Measurements from ENCODE around the gene HSD17B12. TPM values are rescaled to one million over a fixed set of nuclear protein-coding genes. Genes with fewer than 3 reads are reported as not detected.
A peak's percentile ranks its signal among the peaks of the same experiment; 100 is the strongest.
"Not testable (repeated sequence)": the region's sequence is repeated elsewhere in the genome, so short reads cannot be mapped to it uniquely, and the experiment has no call there.

The HSD17B12 gene
- total RNA-seq, 2 donors from 2014 or later, result 18.5 to 19.1 TPM

DNA sequence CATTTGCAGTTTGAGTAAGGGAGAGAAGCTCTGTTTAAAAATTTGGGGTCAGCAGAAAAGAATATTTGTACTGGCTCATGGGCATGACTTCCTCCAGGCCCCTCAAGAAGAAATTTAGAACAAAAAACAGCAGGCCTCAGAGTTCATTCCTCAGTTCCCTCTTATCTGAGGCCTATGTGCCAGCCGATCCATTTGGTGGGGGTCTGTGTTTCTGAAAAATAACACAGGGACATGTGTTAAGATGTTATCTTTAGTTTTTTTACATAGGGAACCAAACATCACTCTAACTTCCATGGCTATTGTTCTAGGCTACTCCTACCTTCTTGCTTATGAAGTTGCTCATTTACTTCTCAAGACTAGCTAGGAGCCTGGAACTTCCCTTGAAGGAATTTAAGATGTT is 16.2 kb upstream of the HSD17B12 start:
- Mint-ChIP-seq H3K4me3 (no peak overlapping the region), H3K27me3 (peaks cover 50% of the 10 kb centered on the region), H3K27ac (no peak overlapping the region), H3K36me3 (ENCODE audit: low read depth) (peaks cover 2% of the 10 kb centered on the region), H3K4me1 (no peaks in the 10 kb centered on the region)
- DNase-seq, result no peak
- H3K9me3 ChIP-seq (ENCODE audit: control insufficient read depth, low read length, poor library complexity, severe bottlenecking), result no peaks in the 10 kb centered on the region
- no peak for ATAC-seq

GRCh38 chr11:43671284-43671683 is 9.3 kb upstream of the HSD17B12 start:
- H3K9me3 ChIP-seq (ENCODE audit: control insufficient read depth, low read length, poor library complexity, severe bottlenecking); H3K4me3 Mint-ChIP-seq; H3K4me1 Mint-ChIP-seq; H3K36me3 Mint-ChIP-seq (ENCODE audit: low read depth); H3K27ac Mint-ChIP-seq; ATAC-seq; DNase-seq: not testable (repeated sequence)
- peaks cover 35% of the 10 kb centered on the region for H3K27me3 Mint-ChIP-seq

DNA sequence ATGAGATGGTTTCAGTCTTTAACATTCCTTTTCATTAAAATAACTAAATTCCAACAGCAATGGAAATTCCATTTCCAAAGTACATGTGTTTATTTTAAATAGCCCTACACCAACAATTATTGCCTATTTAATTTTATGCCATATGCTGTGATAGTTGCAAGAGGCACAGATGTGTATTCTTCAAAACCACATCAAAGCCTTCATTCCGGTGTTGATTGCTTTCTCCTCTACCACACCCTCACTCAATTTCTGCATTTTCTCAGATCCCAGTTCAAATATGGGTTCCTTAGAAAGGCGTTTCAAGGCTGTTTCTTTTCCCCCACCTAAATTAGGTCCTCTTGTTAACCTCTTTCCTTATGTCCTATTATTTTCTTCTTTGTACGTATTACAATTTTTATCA is 6.0 kb upstream of the HSD17B12 start:
- H3K4me3 Mint-ChIP-seq, result no peak overlapping the region
- DNase-seq, result no peak
- peaks cover 4% of the 10 kb centered on the region for H3K4me1 Mint-ChIP-seq
- H3K36me3 Mint-ChIP-seq (ENCODE audit: low read depth), result peaks cover 6% of the 10 kb centered on the region
- no peak for ATAC-seq
- peaks cover 17% of the 10 kb centered on the region for H3K27me3 Mint-ChIP-seq
- no peak overlapping the region for H3K27ac Mint-ChIP-seq
- H3K9me3 ChIP-seq (ENCODE audit: control insufficient read depth, low read length, poor library complexity, severe bottlenecking), result no peaks in the 10 kb centered on the region

- no peak for DNase-seq
- H3K36me3 Mint-ChIP-seq (ENCODE audit: low read depth), result peaks cover 3% of the 10 kb centered on the region
- no peak overlapping the region for H3K27ac Mint-ChIP-seq
- peaks cover 17% of the 10 kb centered on the region for H3K4me1 Mint-ChIP-seq
- no peak for ATAC-seq
- H3K27me3 Mint-ChIP-seq, result peaks cover 12% of the 10 kb centered on the region
- H3K4me3 Mint-ChIP-seq, result no peak overlapping the region
- no peaks in the 10 kb centered on the region for H3K9me3 ChIP-seq (ENCODE audit: control insufficient read depth, low read length, poor library complexity, severe bottlenecking)
Observed at GRCh38 chr11:43676933-43677332, 3.6 kb upstream of the HSD17B12 start.

- H3K27me3 Mint-ChIP-seq, result no peaks in the 10 kb centered on the region
- no peaks in the 10 kb centered on the region for H3K36me3 Mint-ChIP-seq (ENCODE audit: low read depth)
- H3K27ac Mint-ChIP-seq, result peak overlapping the region; percentile 95
- peaks cover 18% of the 10 kb centered on the region for H3K4me1 Mint-ChIP-seq
- H3K9me3 ChIP-seq (ENCODE audit: control insufficient read depth, low read length, poor library complexity, severe bottlenecking), result no peaks in the 10 kb centered on the region
- DNase-seq (no peak), ATAC-seq (no peak)
- peak overlapping the region; percentile 96 for H3K4me3 Mint-ChIP-seq
Observed at GRCh38 chr11:43681401-43681942, 934 bp downstream of the HSD17B12 start.

GRCh38 chr11:43682081-43682480 is 1.5 kb downstream of the HSD17B12 start:
- not testable (repeated sequence) for H3K27me3 Mint-ChIP-seq; H3K36me3 Mint-ChIP-seq (ENCODE audit: low read depth); H3K9me3 ChIP-seq (ENCODE audit: control insufficient read depth, low read length, poor library complexity, severe bottlenecking); ATAC-seq; DNase-seq
- Mint-ChIP-seq H3K4me1 (peaks cover 18% of the 10 kb centered on the region), H3K27ac (peak overlapping the region; percentile 95), H3K4me3 (peak overlapping the region; percentile 96)

DNA sequence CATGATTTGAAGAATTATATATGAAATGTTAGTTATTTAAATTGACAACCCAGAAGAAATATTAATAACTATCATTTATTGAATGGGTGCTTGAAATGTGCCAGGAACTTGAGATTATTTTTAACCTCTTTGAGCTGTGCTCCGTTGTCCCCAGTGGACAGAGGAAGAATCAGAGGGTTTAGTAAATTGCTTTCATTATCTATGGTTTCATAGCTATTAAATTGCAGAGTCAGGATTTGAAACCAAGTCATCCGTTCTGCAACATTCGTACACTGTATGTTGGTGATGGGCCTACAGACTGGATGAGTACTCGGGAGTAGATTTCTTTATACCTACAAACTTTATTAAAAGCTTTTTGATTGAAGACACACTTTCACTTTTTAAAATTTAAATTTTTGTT is 4.9 kb downstream of the HSD17B12 start:
- ATAC-seq (no peak), DNase-seq (no peak)
- Mint-ChIP-seq H3K4me1 (peaks cover 24% of the 10 kb centered on the region), H3K4me3 (no peak overlapping the region), H3K27ac (no peak overlapping the region), H3K36me3 (ENCODE audit: low read depth) (peaks cover 5% of the 10 kb centered on the region), H3K27me3 (no peaks in the 10 kb centered on the region)
- no peaks in the 10 kb centered on the region for H3K9me3 ChIP-seq (ENCODE audit: control insufficient read depth, low read length, poor library complexity, severe bottlenecking)

DNA sequence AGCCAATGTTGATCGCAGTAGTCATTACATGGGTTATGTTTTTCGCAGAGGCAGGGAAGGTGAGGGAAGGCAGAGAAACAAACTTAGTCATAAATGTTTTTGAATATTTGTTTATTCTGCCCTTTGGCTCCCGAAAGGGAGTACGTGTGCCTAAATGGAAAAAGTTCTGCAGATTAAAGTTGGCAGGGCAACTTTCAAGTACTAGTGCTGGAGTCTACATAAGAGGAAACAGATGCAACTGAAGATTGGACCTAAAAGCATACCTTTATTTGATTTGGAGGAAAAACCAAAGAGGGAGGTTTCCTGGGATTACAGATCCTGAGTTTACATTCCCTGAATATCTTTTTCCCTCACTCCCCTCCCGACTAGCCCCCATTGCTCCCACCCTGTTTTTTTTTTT is 5.7 kb downstream of the HSD17B12 start:
- Mint-ChIP-seq H3K4me1 (peaks cover 22% of the 10 kb centered on the region), H3K27me3 (no peaks in the 10 kb centered on the region), H3K4me3 (no peak overlapping the region), H3K36me3 (ENCODE audit: low read depth) (peaks cover 5% of the 10 kb centered on the region), H3K27ac (no peak overlapping the region)
- H3K9me3 ChIP-seq (ENCODE audit: control insufficient read depth, low read length, poor library complexity, severe bottlenecking), result no peaks in the 10 kb centered on the region
- DNase-seq (no peak), ATAC-seq (no peak)

DNA sequence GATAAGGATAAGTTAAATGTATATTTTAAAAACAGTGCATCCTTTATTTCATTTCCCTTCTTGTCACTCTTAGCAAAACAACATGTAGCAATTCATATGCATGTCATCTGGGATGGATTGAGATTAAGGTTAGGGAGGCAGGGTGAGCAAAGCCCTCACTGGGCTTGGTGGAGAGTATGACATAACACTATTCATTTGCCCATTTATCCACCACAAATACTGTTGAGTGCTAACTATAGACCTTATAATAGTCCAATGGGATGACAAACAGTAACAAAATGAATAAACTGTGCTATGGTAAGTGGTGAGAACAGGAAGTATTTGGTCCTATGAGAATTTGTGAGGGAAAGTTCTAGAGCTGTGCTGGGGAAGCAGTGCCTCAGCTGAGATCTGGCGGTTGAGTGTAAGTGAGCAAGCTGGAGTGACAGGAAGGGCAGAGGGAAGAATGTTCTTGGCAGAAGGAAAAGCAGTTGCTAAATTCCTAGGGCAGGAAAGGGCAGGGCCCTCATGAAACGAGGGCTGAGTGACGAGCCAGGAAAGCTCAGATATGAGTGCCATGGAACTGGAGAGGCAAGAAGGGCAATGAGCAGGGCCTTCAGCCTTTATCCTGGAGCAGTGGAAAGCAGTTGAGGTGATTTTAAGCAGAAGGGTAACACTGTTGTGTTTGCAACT is 6.7 kb downstream of the HSD17B12 start:
- no peak for DNase-seq
- no peak overlapping the region for H3K4me3 Mint-ChIP-seq
- peaks cover 9% of the 10 kb centered on the region for H3K36me3 Mint-ChIP-seq (ENCODE audit: low read depth)
- H3K27ac Mint-ChIP-seq, result no peak overlapping the region
- no peaks in the 10 kb centered on the region for H3K9me3 ChIP-seq (ENCODE audit: control insufficient read depth, low read length, poor library complexity, severe bottlenecking)
- no peak for ATAC-seq
- peaks cover 21% of the 10 kb centered on the region for H3K4me1 Mint-ChIP-seq
- H3K27me3 Mint-ChIP-seq, result no peaks in the 10 kb centered on the region

- H3K36me3 Mint-ChIP-seq (ENCODE audit: low read depth), result peaks cover 9% of the 10 kb centered on the region
- no peak overlapping the region for H3K4me3 Mint-ChIP-seq
- peaks cover 22% of the 10 kb centered on the region for H3K4me1 Mint-ChIP-seq
- no peaks in the 10 kb centered on the region for H3K27me3 Mint-ChIP-seq
- DNase-seq (no peak), ATAC-seq (no peak)
- H3K27ac Mint-ChIP-seq, result no peak overlapping the region
- H3K9me3 ChIP-seq (ENCODE audit: control insufficient read depth, low read length, poor library complexity, severe bottlenecking), result no peaks in the 10 kb centered on the region
Observed at GRCh38 chr11:43688394-43688793, 7.9 kb downstream of the HSD17B12 start.

- H3K27me3 Mint-ChIP-seq, result no peaks in the 10 kb centered on the region
- DNase-seq, result no peak
- H3K4me1 Mint-ChIP-seq, result peaks cover 22% of the 10 kb centered on the region
- peaks cover 9% of the 10 kb centered on the region for H3K36me3 Mint-ChIP-seq (ENCODE audit: low read depth)
- no peaks in the 10 kb centered on the region for H3K9me3 ChIP-seq (ENCODE audit: control insufficient read depth, low read length, poor library complexity, severe bottlenecking)
- no peak overlapping the region for H3K27ac Mint-ChIP-seq
- no peak overlapping the region for H3K4me3 Mint-ChIP-seq
- no peak for ATAC-seq
Observed at GRCh38 chr11:43689167-43689566, 8.6 kb downstream of the HSD17B12 start.

GRCh38 chr11:43690929-43691725 is 10.6 kb downstream of the HSD17B12 start:
- no peak overlapping the region for H3K27ac Mint-ChIP-seq
- no peak for DNase-seq
- ATAC-seq, result no peak
- peaks cover 19% of the 10 kb centered on the region for H3K4me1 Mint-ChIP-seq
- peaks cover 9% of the 10 kb centered on the region for H3K36me3 Mint-ChIP-seq (ENCODE audit: low read depth)
- H3K27me3 Mint-ChIP-seq, result no peaks in the 10 kb centered on the region
- H3K9me3 ChIP-seq (ENCODE audit: control insufficient read depth, low read length, poor library complexity, severe bottlenecking), result no peaks in the 10 kb centered on the region
- H3K4me3 Mint-ChIP-seq, result peak overlapping the region; percentile 55

DNA sequence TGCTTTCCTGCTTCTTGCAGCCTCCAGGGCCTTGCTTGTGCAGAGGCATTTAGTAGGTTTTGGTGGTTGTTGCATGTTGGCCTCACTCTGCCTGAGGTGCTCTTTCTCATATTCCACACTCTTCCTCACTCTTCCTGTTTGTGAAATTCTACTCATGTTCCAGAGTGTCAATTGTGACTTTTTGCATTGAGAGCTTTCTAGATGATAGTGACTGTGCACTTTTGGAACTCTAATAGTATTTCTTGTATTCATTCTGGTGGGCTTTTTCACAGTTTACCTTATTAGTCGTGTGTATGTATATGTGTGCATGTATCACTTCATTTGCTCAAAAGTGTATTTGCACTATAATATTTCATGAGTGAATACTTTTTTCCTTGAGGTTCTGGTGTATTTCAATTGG is 11.3 kb downstream of the HSD17B12 start:
- H3K4me3 Mint-ChIP-seq, result peak overlapping the region; percentile 55
- peaks cover 12% of the 10 kb centered on the region for H3K36me3 Mint-ChIP-seq (ENCODE audit: low read depth)
- no peak for DNase-seq
- H3K9me3 ChIP-seq (ENCODE audit: control insufficient read depth, low read length, poor library complexity, severe bottlenecking), result no peaks in the 10 kb centered on the region
- peaks cover 21% of the 10 kb centered on the region for H3K4me1 Mint-ChIP-seq
- ATAC-seq, result no peak
- H3K27ac Mint-ChIP-seq, result no peak overlapping the region
- no peaks in the 10 kb centered on the region for H3K27me3 Mint-ChIP-seq

All from T-helper 17 cell (primary cell).